Measurements from ENCODE around the gene BTN1A1.
"Not testable (repeated sequence)": the region's sequence is repeated elsewhere in the genome, so short reads cannot be mapped to it uniquely, and the experiment has no call there.

BTN1A1 gene

GRCh38 chr6:26536571-26537159, 36.6 kb downstream of the BTN1A1 start:
- DNase-seq (ENCODE audit: extremely low read depth in 1 of 2, low read depth in 1 of 2) = no peak

GRCh38 chr6:26537160-26537845, 37.2 kb downstream of the BTN1A1 start:
- peak; percentile 69 to 77 for DNase-seq (ENCODE audit: extremely low read depth in 1 of 2, low read depth in 1 of 2)

- peak; percentile 49 to 63 for DNase-seq (ENCODE audit: extremely low read depth in 1 of 2, low read depth in 1 of 2)
Measured at GRCh38 chr6:26537846-26538571, 37.9 kb downstream of the BTN1A1 start, which contains the start of gene HMGN4. HMGN4 (plus strand) TSS chr6:26538366; CDS start chr6:26545207, 6,841 bp downstream.

- no peak for DNase-seq (ENCODE audit: extremely low read depth in 1 of 2, low read depth in 1 of 2)
Measured at GRCh38 chr6:26538572-26538902, 38.4 kb downstream of the BTN1A1 start.

- DNase-seq (ENCODE audit: extremely low read depth in 1 of 2, low read depth in 1 of 2) = no peak
Measured at GRCh38 chr6:26539071-26539615, 39.0 kb downstream of the BTN1A1 start.

GRCh38 chr6:26541579-26541978, 41.5 kb downstream of the BTN1A1 start:
- no peak for DNase-seq (ENCODE audit: extremely low read depth in 1 of 2, low read depth in 1 of 2)

GRCh38 chr6:26543953-26544352, 43.9 kb downstream of the BTN1A1 start:
- no peak for DNase-seq (ENCODE audit: extremely low read depth in 1 of 2, low read depth in 1 of 2)

GRCh38 chr6:26544473-26544872, 44.4 kb downstream of the BTN1A1 start:
- DNase-seq (ENCODE audit: extremely low read depth in 1 of 2, low read depth in 1 of 2) = no peak

GRCh38 chr6:26545627-26546026, 45.5 kb downstream of the BTN1A1 start:
- no peak for DNase-seq (ENCODE audit: extremely low read depth in 1 of 2, low read depth in 1 of 2)

- not testable (repeated sequence) for DNase-seq (ENCODE audit: extremely low read depth in 1 of 2, low read depth in 1 of 2)
Measured at GRCh38 chr6:26547363-26547762, 47.3 kb downstream of the BTN1A1 start.

GRCh38 chr6:26550250-26550993, 50.3 kb downstream of the BTN1A1 start:
- no peak for DNase-seq (ENCODE audit: extremely low read depth in 1 of 2, low read depth in 1 of 2)

GRCh38 chr6:26552205-26552604, 52.1 kb downstream of the BTN1A1 start:
- DNase-seq (ENCODE audit: extremely low read depth in 1 of 2, low read depth in 1 of 2) = no peak

GRCh38 chr6:26552640-26553188, 52.6 kb downstream of the BTN1A1 start:
- DNase-seq (ENCODE audit: extremely low read depth in 1 of 2, low read depth in 1 of 2) = no peak

GRCh38 chr6:26553264-26553634, 53.1 kb downstream of the BTN1A1 start:
- DNase-seq (ENCODE audit: extremely low read depth in 1 of 2, low read depth in 1 of 2) = peak; percentile 40 to 49

GRCh38 chr6:26553635-26554446, 53.7 kb downstream of the BTN1A1 start:
- DNase-seq (ENCODE audit: extremely low read depth in 1 of 2, low read depth in 1 of 2) = peak; percentile 49 to 55

GRCh38 chr6:26554447-26554696, 54.3 kb downstream of the BTN1A1 start:
- DNase-seq (ENCODE audit: extremely low read depth in 1 of 2, low read depth in 1 of 2) = no peak

GRCh38 chr6:26554697-26555504, 54.8 kb downstream of the BTN1A1 start:
- no peak for DNase-seq (ENCODE audit: extremely low read depth in 1 of 2, low read depth in 1 of 2)

- no peak for DNase-seq (ENCODE audit: extremely low read depth in 1 of 2, low read depth in 1 of 2)
Measured at GRCh38 chr6:26555505-26556262, 55.6 kb downstream of the BTN1A1 start.

All from activated CD8-positive, alpha-beta memory T cell treated with anti-CD3 and anti-CD28 coated beads for 1 hour (primary cell).